Peyer's patch (tissue), 4 donors: Measurements from ENCODE around the gene FBXO5.

Source experiments
- POLR2A ChIP-seq, 2 donors: fragments of 450-650 bp; IDR thresholded peaks; one replicate each; pipeline ENCODE4 v1.5.1; 2017; ENCODE audit warnings: antibody characterized with exemption in 2 of 2, mild to moderate bottlenecking in 2 of 2, moderate library complexity in 2 of 2
- TF ChIP-seq, protein P1 (sequence below), 6 experiments: fragments of 450-650 bp in 4 of 6; fragments of 200-600 bp in 2 of 6; sonication (generic) in 1 of 6; IDR thresholded peaks; one replicate each; pipeline ENCODE4 v1.5.1; 2017 to 2019; ENCODE audit warnings: antibody characterized with exemption in 6 of 6, mild to moderate bottlenecking in 3 of 6, moderate library complexity in 1 of 6

GRCh38 chr6:152942319-152942869, 40.4 kb downstream of the FBXO5 start:
- no peak for TF ChIP-seq POLR2A (IDR thresholded peaks at IDR 0.05)
- TF ChIP-seq, protein P1, sequence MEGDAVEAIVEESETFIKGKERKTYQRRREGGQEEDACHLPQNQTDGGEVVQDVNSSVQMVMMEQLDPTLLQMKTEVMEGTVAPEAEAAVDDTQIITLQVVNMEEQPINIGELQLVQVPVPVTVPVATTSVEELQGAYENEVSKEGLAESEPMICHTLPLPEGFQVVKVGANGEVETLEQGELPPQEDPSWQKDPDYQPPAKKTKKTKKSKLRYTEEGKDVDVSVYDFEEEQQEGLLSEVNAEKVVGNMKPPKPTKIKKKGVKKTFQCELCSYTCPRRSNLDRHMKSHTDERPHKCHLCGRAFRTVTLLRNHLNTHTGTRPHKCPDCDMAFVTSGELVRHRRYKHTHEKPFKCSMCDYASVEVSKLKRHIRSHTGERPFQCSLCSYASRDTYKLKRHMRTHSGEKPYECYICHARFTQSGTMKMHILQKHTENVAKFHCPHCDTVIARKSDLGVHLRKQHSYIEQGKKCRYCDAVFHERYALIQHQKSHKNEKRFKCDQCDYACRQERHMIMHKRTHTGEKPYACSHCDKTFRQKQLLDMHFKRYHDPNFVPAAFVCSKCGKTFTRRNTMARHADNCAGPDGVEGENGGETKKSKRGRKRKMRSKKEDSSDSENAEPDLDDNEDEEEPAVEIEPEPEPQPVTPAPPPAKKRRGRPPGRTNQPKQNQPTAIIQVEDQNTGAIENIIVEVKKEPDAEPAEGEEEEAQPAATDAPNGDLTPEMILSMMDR (IDR thresholded peaks at IDR 0.05), result no peak
